Type B pancreatic cell (in vitro differentiated cells): ENCODE data around the gene PKIG. TPM values are rescaled to one million over a fixed set of nuclear protein-coding genes. Genes with fewer than 3 reads are reported as not detected.

Source experiments
- DNase-seq: peaks from one replicate; pipeline ENCODE4 v3.0.0; 2021; ENCODE audit warnings: mixed read lengths; ENCODE audit not compliant: unreplicated experiment; ENCODE audit errors: extremely low spot score
- H3K27ac Mint-ChIP-seq: 2 replicates; pipeline ENCODE4 v1.8.0; 2021; ENCODE audit warnings: mild to moderate bottlenecking, mixed read lengths
- H3K27me3 Mint-ChIP-seq: 2 replicates; pipeline ENCODE4 v1.8.0; 2021; ENCODE audit warnings: mixed read lengths
- H3K36me3 Mint-ChIP-seq: 2 replicates; pipeline ENCODE4 v1.8.0; 2021; ENCODE audit warnings: mixed read lengths
- H3K4me1 Mint-ChIP-seq: one replicate; pipeline ENCODE4 v1.8.0; 2021; ENCODE audit warnings: mixed read lengths; ENCODE audit not compliant: unreplicated experiment
- H3K4me3 Mint-ChIP-seq: 2 replicates; pipeline ENCODE4 v1.8.0; 2021; ENCODE audit warnings: mild to moderate bottlenecking, mixed read lengths
- H3K9me3 Mint-ChIP-seq: 2 replicates; pipeline ENCODE4 v1.8.0; 2021; ENCODE audit warnings: mixed read lengths
- total RNA-seq: library from RNA; stranded (reverse); gene quantifications from 2 replicates; pipeline ENCODE4 v1.2.1, GENCODE V29; 2021; ENCODE audit warnings: low replicate concordance
- TF ChIP-seq, protein P1 (sequence below): fragments of 200-600 bp; sonication (generic); conservative IDR thresholded peaks from 2 replicates; pipeline ENCODE4 v1.5.0; 2021; ENCODE audit warnings: antibody characterized with exemption, mild to moderate bottlenecking

Gene PKIG
- total RNA-seq, 1 donor from 2014 or later = 24.3 TPM

DNA sequence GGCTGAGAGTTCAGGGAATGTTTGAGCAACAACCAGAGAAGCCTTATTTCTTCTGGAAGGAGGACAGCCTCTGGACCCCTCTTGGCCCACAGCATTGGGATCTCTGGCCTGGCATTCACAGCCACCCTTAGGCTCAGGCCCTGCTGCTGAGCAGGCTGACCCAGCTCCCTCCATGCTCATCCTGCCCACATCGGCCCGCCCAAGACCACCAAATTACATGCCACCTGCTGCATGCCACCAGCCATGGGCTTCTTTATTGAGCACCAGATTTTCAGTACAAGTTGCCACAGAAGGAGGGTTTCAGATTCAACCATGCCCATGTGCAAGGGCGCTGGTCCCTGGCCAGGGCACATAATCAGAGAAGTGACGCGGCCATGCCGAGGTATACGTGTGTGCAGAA lies 36.9 kb downstream of the PKIG start:
- Mint-ChIP-seq H3K36me3 (peaks cover 16% of the 10 kb centered on the region), H3K4me1 (peaks cover 5% of the 10 kb centered on the region), H3K27ac (no peak overlapping the region), H3K9me3 (no peaks in the 10 kb centered on the region), H3K4me3 (no peak overlapping the region), H3K27me3 (no peaks in the 10 kb centered on the region)
- DNase-seq = no peak
- TF ChIP-seq, protein P1, sequence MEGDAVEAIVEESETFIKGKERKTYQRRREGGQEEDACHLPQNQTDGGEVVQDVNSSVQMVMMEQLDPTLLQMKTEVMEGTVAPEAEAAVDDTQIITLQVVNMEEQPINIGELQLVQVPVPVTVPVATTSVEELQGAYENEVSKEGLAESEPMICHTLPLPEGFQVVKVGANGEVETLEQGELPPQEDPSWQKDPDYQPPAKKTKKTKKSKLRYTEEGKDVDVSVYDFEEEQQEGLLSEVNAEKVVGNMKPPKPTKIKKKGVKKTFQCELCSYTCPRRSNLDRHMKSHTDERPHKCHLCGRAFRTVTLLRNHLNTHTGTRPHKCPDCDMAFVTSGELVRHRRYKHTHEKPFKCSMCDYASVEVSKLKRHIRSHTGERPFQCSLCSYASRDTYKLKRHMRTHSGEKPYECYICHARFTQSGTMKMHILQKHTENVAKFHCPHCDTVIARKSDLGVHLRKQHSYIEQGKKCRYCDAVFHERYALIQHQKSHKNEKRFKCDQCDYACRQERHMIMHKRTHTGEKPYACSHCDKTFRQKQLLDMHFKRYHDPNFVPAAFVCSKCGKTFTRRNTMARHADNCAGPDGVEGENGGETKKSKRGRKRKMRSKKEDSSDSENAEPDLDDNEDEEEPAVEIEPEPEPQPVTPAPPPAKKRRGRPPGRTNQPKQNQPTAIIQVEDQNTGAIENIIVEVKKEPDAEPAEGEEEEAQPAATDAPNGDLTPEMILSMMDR = no peak

DNA sequence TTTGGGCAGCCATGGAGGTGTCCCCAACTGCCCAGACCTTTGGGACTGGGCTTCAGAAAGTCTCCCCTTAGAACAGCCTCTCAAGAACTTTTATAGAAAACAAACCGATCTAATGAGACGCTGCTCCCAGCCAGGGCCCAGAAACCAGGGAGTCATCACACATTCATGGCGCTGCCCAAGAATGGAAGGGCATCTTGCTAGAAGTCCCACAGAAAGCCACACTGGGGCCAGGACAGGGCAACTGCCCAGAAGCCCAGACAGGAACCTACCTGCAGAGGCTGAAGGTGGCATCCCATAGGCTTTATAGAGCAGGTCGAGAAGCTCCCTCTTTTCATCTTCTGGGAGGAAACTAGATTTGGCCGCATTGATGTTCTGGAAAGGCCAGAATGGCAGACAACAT lies 37.7 kb downstream of the PKIG start:
- Mint-ChIP-seq H3K4me3 (no peak overlapping the region), H3K9me3 (no peaks in the 10 kb centered on the region), H3K27me3 (no peaks in the 10 kb centered on the region), H3K27ac (no peak overlapping the region), H3K36me3 (peaks cover 16% of the 10 kb centered on the region), H3K4me1 (peaks cover 5% of the 10 kb centered on the region)
- DNase-seq = no peak
- TF ChIP-seq, protein P1 = no peak

DNA sequence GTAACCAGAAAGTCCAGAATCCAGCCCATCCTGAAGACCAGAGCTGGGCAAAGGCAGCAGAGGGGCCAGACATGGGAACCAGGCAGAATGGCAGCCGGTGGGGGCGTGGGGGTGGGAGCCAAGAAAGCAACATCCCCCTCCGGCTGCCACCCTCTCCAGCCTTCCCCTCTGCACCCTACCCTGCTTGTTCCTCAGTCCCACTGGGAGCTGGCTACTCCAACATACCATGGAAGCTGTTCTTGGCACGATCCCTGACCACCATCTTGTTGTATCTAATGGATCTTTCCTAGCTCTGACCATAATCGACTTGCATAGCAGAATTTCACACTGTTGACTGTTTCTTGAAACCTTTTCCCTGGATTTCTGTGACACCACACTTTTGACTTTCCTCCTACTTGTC lies 38.9 kb downstream of the PKIG start:
- no peak for DNase-seq
- Mint-ChIP-seq H3K9me3 (no peaks in the 10 kb centered on the region), H3K4me1 (no peaks in the 10 kb centered on the region), H3K27ac (no peak overlapping the region), H3K36me3 (peaks cover 16% of the 10 kb centered on the region), H3K4me3 (no peak overlapping the region), H3K27me3 (no peaks in the 10 kb centered on the region)
- TF ChIP-seq, protein P1 = no peak

DNA sequence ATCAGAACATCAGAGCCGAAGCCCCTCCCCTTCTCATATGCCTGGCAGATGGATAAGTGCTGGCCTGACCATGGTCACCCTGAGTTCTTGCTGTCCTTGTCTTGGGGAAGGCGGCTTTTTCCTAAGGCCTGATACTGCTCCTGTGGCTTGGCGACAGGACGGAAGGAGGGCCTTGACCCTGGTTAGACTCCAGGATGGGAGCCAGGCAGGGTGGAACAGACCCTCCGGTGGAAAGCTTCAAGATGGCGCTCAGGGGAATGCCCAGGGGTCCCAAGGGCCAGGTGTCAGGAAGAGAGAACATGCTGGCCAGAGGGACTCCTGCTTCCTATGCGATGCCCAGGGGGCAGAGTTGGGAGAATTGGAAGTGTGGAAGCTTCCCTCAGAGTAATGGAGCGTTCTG lies 39.6 kb downstream of the PKIG start:
- TF ChIP-seq, protein P1 = no peak
- Mint-ChIP-seq H3K9me3 (no peaks in the 10 kb centered on the region), H3K36me3 (peaks cover 16% of the 10 kb centered on the region), H3K4me1 (no peaks in the 10 kb centered on the region), H3K27me3 (no peaks in the 10 kb centered on the region), H3K27ac (no peak overlapping the region), H3K4me3 (no peak overlapping the region)
- DNase-seq = no peak

DNA sequence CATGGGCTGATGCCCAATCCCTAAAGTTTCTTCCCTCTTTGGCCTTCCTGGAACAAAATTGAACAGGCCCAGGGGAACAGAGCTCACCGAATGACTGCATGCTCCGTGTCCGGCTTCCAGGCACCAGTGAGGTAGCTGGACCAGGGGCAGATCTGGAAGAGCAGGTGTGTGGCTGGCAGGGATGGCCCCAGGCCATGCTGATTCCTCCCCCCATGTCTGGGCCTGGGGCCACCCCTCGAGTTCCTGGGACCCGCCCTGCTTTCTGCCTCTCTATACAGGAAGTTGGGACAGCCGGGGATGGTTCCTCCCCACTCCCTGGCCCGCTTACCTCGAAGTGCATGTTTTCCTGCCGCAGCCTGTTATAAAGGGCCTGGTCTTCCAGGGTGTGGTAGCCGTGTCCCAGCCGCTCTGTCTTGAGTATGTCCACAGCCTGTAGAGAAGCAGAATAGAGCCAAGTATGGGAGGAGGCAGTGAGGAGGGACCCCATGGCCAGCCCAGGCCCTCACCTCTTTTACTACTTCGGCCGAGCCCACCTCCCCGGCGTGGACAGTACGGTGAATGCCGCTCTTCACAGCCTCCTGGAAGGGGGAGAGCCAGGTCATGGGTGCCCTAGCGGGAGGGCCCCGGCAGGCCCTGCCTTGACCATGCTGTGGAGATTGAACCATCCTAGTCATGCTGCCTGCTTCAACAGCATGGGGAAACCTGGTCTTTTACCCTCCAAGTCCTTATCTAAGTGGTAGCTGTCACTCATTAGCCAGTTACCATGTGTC lies 40.3 kb downstream of the PKIG start:
- H3K36me3 Mint-ChIP-seq = peaks cover 16% of the 10 kb centered on the region
- TF ChIP-seq, protein P1 = no peak
- no peak overlapping the region for H3K4me3 Mint-ChIP-seq
- no peak for DNase-seq
- H3K9me3 Mint-ChIP-seq = no peaks in the 10 kb centered on the region
- H3K27me3 Mint-ChIP-seq = no peaks in the 10 kb centered on the region
- no peak overlapping the region for H3K27ac Mint-ChIP-seq
- H3K4me1 Mint-ChIP-seq = no peaks in the 10 kb centered on the region
